SK-N-SH (cell line): ENCODE measurements around the gene BOLL. TPM values are rescaled to one million over a fixed set of nuclear protein-coding genes. Genes with fewer than 3 reads are reported as not detected.

ENCODE experiments used
- CTCF ChIA-PET: fragments of 300-600, 350-600 bp; formaldehyde crosslinking; extraction: SDS; loops from one replicate; lab custom pipeline; 2021; lab: Yijun Ruan, JAX
- POLR2A ChIA-PET: fragments of 350-600 bp; sonication (Branson Sonifier 250); formaldehyde crosslinking; extraction: SDS; loops from one replicate; lab custom pipeline; 2020; ENCODE audit warnings: antibody characterized with exemption, inconsistent platforms; lab: Yijun Ruan, JAX
- DNase-seq: peaks from one replicate; pipeline ENCODE4 v3.0.0; 2012
- H2AFZ ChIP-seq: fragments of 200-600 bp; sonication (generic); 2 replicates; pipeline ENCODE4 v1.8.1; 2016; ENCODE audit warnings: antibody characterized with exemption, mild to moderate bottlenecking, low read depth
- H3F3A ChIP-seq: fragments of 200-600 bp; sonication (generic); replicated peaks from 2 replicates; pipeline ENCODE3; 2016; ENCODE audit warnings: antibody characterized with exemption, mild to moderate bottlenecking; ENCODE audit not compliant: insufficient read depth
- H3K27ac ChIP-seq, 2 experiments: fragments of 200-500 bp in 1 of 2; fragments of 200-600 bp in 1 of 2; sonication (Bioruptor generic) in 1 of 2; sonication (generic), shearing (Covaris generic) in 1 of 2; 2 replicates each; pipeline versions ENCODE4 v1.5.1 to v1.6.1; 2014 to 2016; ENCODE audit warnings: low read depth in 2 of 2, inconsistent platforms in 1 of 2, low read length in 1 of 2, mild to moderate bottlenecking in 1 of 2, mixed read lengths in 1 of 2
- H3K27me3 ChIP-seq: fragments of 200-600 bp; sonication (generic), shearing (Covaris generic); 2 replicates; pipeline ENCODE4 v1.6.1; 2016; ENCODE audit warnings: mixed run types; ENCODE audit not compliant: insufficient read depth
- H3K36me3 ChIP-seq, 2 experiments: fragments of 200-500 bp in 1 of 2; fragments of 200-600 bp in 1 of 2; sonication (Bioruptor generic) in 1 of 2; sonication (generic) in 1 of 2; replicated peaks in 1 of 2; 2 replicates each; pipeline versions ENCODE3 to v1.5.1; 2014 to 2016; ENCODE audit warnings: low read length in 1 of 2, mild to moderate bottlenecking in 1 of 2; ENCODE audit not compliant: insufficient read depth in 2 of 2, control insufficient read depth in 1 of 2
- H3K4me1 ChIP-seq, 2 experiments: fragments of 200-500 bp in 1 of 2; fragments of 200-600 bp in 1 of 2; sonication (Bioruptor generic) in 1 of 2; sonication (generic), shearing (Covaris generic) in 1 of 2; 2 replicates each; pipeline versions ENCODE4 v1.5.1 to v1.6.1; 2014 to 2016; ENCODE audit warnings: low read depth in 1 of 2, low read length in 1 of 2, mixed run types in 1 of 2; ENCODE audit not compliant: insufficient read depth in 2 of 2, control insufficient read depth in 1 of 2
- H3K4me2 ChIP-seq: fragments of 200-600 bp; sonication (generic), shearing (Covaris generic); 2 replicates; pipeline ENCODE4 v1.6.1; 2017; ENCODE audit warnings: mixed run types
- H3K4me3 ChIP-seq, 2 experiments: fragments of 200-500 bp in 1 of 2; fragments of 200-600 bp in 1 of 2; sonication (Bioruptor generic) in 1 of 2; sonication (generic), shearing (Covaris generic) in 1 of 2; 2 replicates each; pipeline versions ENCODE4 v1.5.1 to v1.8.1; 2014 to 2016; ENCODE audit warnings: low read depth in 2 of 2, inconsistent platforms in 1 of 2, low read length in 1 of 2, mild to moderate bottlenecking in 1 of 2, mixed read lengths in 1 of 2, moderate library complexity in 1 of 2
- H3K79me2 ChIP-seq: fragments of 200-600 bp; sonication (generic); 2 replicates; pipeline ENCODE4 v1.8.1; 2017; ENCODE audit warnings: mild to moderate bottlenecking; ENCODE audit not compliant: insufficient read depth
- H3K9ac ChIP-seq: fragments of 200-600 bp; sonication (generic); 2 replicates; pipeline ENCODE4 v1.6.1; 2017; ENCODE audit warnings: mixed run types
- H3K9me2 ChIP-seq: fragments of 200-600 bp; sonication (generic); 2 replicates; pipeline ENCODE4 v1.6.1; 2017; ENCODE audit warnings: mixed run types
- H3K9me3 ChIP-seq: fragments of 200-600 bp; sonication (generic); 2 replicates; pipeline ENCODE4 v1.6.1; 2017; ENCODE audit warnings: mixed run types, mild to moderate bottlenecking, moderate library complexity
- H4K20me1 ChIP-seq: fragments of 200-600 bp; sonication (generic); 2 replicates; pipeline ENCODE4 v1.6.1; 2017; ENCODE audit warnings: mild to moderate bottlenecking, mixed run types; ENCODE audit not compliant: insufficient read depth
- CTCF ChIP-seq: fragments of 200-600 bp; sonication (generic); IDR thresholded peaks from 2 replicates; pipeline ENCODE4 v1.6.1; 2017; ENCODE audit warnings: antibody characterized with exemption, mild to moderate bottlenecking, moderate library complexity
- EP300 ChIP-seq, 2 experiments: IDR thresholded peaks; 2 replicates each; pipeline versions ENCODE4 v1.4.0 to v1.6.1; 2012; ENCODE audit warnings: borderline replicate concordance in 1 of 2, low read depth in 1 of 2, low read length in 1 of 2
- GABPA ChIP-seq: IDR thresholded peaks from 2 replicates; pipeline ENCODE4 v1.4.0; 2012; ENCODE audit warnings: low read depth, mild to moderate bottlenecking
- IRF3 ChIP-seq: fragments of 150-350 bp; IDR thresholded peaks from 2 replicates; pipeline ENCODE4 v1.6.1; 2016; ENCODE audit warnings: mild to moderate bottlenecking, low read depth, low read length
- JUND ChIP-seq: IDR thresholded peaks from 2 replicates; pipeline ENCODE4 v1.4.0; 2012
- MAX ChIP-seq: IDR thresholded peaks from 2 replicates; pipeline ENCODE4 v1.4.0; 2012; ENCODE audit warnings: low read depth
- RAD21 ChIP-seq: IDR thresholded peaks from 2 replicates; pipeline ENCODE4 v1.6.1; 2012; ENCODE audit warnings: mild to moderate bottlenecking, low read length
- RFX5 ChIP-seq: IDR thresholded peaks from 2 replicates; pipeline ENCODE4 v1.6.1; 2012; ENCODE audit warnings: mild to moderate bottlenecking, improper control_type of control experiment, low read length
- RXRA ChIP-seq: IDR thresholded peaks from 2 replicates; pipeline ENCODE4 v1.4.0; 2012; ENCODE audit warnings: low read depth, mild to moderate bottlenecking, borderline replicate concordance
- SIN3A ChIP-seq: IDR thresholded peaks from 2 replicates; pipeline ENCODE4 v1.6.1; 2012; ENCODE audit warnings: low read depth, mild to moderate bottlenecking, low read length, moderate library complexity, borderline replicate concordance
- ZBTB33 ChIP-seq: IDR thresholded peaks from 2 replicates; pipeline ENCODE4 v1.4.0; 2012; ENCODE audit warnings: low read depth, borderline replicate concordance
- polyA plus RNA-seq, 3 experiments: library from polyadenylated mRNA; depleted of rRNA; stranded (reverse); fragments of >200 nt; gene quantifications; 2 replicates each; pipeline ENCODE4 v1.2.3, GENCODE V29; 2012

The BOLL gene
- polyA plus RNA-seq, 1 of the 3 experiments (the other 2 are of a cell fraction), result not detected

- TF ChIP-seq IRF3, result no peak
- TF ChIP-seq MAX, result no peak
- no peak for TF ChIP-seq EP300 (IDR thresholded peaks at IDR 0.05; ENCODE audit: borderline replicate concordance in 1 of 2, low read depth in 1 of 2, low read length in 1 of 2)
- TF ChIP-seq ZBTB33, result no peak
- TF ChIP-seq GABPA, result no peak
- no peak for TF ChIP-seq SIN3A
Observed at GRCh38 chr2:197713271-197713670, 71.8 kb downstream of the BOLL start (continued).

- POLR2A ChIA-PET, result interaction anchor here (0.6 kb wide), 1 partner anchor 17 kb away, joined by 3 read pairs; no protein-coding TSS in a partner anchor
- no peaks in the 10 kb centered on the region for H3K9me2 ChIP-seq
- no peak overlapping the region for H2AFZ ChIP-seq
- peaks cover 8 to 10% of the 10 kb centered on the region in 2 experiments; a peak in 2 of 4 replicates for H3K4me1 ChIP-seq
- CTCF ChIA-PET, result no interaction called here
- H3F3A ChIP-seq, result no peaks in the 10 kb centered on the region
- H3K27me3 ChIP-seq, result no peaks in the 10 kb centered on the region
- H3K27ac ChIP-seq, result no peak overlapping the region
- peaks cover 0 to 26% of the 10 kb centered on the region in 2 experiments for H3K36me3 ChIP-seq
- H3K4me3 ChIP-seq, result no peak overlapping the region
- DNase-seq, result no peak
- TF ChIP-seq CTCF (no peak), RAD21 (no peak), IRF3 (no peak), RXRA (no peak), ZBTB33 (no peak), MAX (no peak), RFX5 (no peak), GABPA (no peak), JUND (no peak)
- no peaks in the 10 kb centered on the region for H3K9me3 ChIP-seq
- H4K20me1 ChIP-seq, result 0 out of 2 replicates have a peak, but pooled peaks cover 4% of the 10 kb centered on the region
- peaks cover 31% of the 10 kb centered on the region for H3K79me2 ChIP-seq
- H3K9ac ChIP-seq, result no peak overlapping the region
- H3K4me2 ChIP-seq, result no peak overlapping the region
Observed at GRCh38 chr2:197711578-197711977, 73.5 kb downstream of the BOLL start.
